GM12878 (cell line): ENCODE data around the gene SRBD1. TPM values are rescaled to one million over a fixed set of nuclear protein-coding genes. Genes with fewer than 3 reads are reported as not detected.
A peak's percentile ranks its signal among the peaks of the same experiment; 100 is the strongest.

Experiments
- ATF3 ChIP-seq: IDR thresholded peaks from 2 replicates; pipeline ENCODE4 v1.6.1; 2011; ENCODE audit warnings: low read depth, mild to moderate bottlenecking, low read length, moderate library complexity, borderline replicate concordance; ENCODE audit errors: extremely low read depth
- ATF7 ChIP-seq: fragments of 450-650 bp; IDR thresholded peaks from 2 replicates; pipeline ENCODE4 v1.6.1; 2016; ENCODE audit warnings: low read depth, mild to moderate bottlenecking
- BCLAF1 ChIP-seq: fragments of 450-650 bp; IDR thresholded peaks from 2 replicates; pipeline ENCODE4 v1.6.1; 2017; ENCODE audit warnings: antibody characterized with exemption, mild to moderate bottlenecking, moderate library complexity
- CBX3 ChIP-seq: fragments of 200-600 bp; sonication (generic); IDR thresholded peaks from 2 replicates; pipeline ENCODE4 v1.6.1; 2016; ENCODE audit warnings: low read depth, borderline replicate concordance
- CUX1 ChIP-seq: IDR thresholded peaks from 2 replicates; pipeline ENCODE4 v1.6.1; 2012; ENCODE audit warnings: improper control_type of control experiment, low read depth, low read length; ENCODE audit not compliant: insufficient replicate concordance
- HDAC2 ChIP-seq: fragments of 200-600 bp; sonication (generic); IDR thresholded peaks from 2 replicates; pipeline ENCODE4 v1.6.1; 2017
- IKZF2 ChIP-seq, 2 experiments: fragments of 450-650 bp; IDR thresholded peaks; 2 replicates each; pipeline ENCODE4 v1.6.1; 2017; ENCODE audit warnings: mild to moderate bottlenecking in 2 of 2, moderate library complexity in 2 of 2
- KAT2A ChIP-seq: conservative IDR thresholded peaks from 2 replicates; pipeline ENCODE4 v1.6.1; 2011; ENCODE audit warnings: low read depth, low read length; ENCODE audit not compliant: control insufficient read depth
- MTA2 ChIP-seq: fragments of 450-650 bp; IDR thresholded peaks from 2 replicates; pipeline ENCODE4 v1.6.1; 2016; ENCODE audit warnings: low read depth, mild to moderate bottlenecking, moderate library complexity
- PML ChIP-seq: IDR thresholded peaks from 2 replicates; pipeline ENCODE4 v1.6.1; 2012; ENCODE audit warnings: low read length, inconsistent platforms
- POU2F2 ChIP-seq: IDR thresholded peaks from 3 replicates; pipeline ENCODE4 v1.6.1; 2011; ENCODE audit warnings: low read depth, mild to moderate bottlenecking, low read length, borderline replicate concordance
- SMAD5 ChIP-seq: IDR thresholded peaks from 2 replicates; pipeline ENCODE4 v1.6.1; 2016; ENCODE audit warnings: antibody characterized with exemption, low read depth
- SRF ChIP-seq, 2 experiments: IDR thresholded peaks; 2 replicates each; pipeline ENCODE4 v1.6.1; 2011; ENCODE audit warnings: low read depth in 2 of 2, low read length in 2 of 2, mild to moderate bottlenecking in 1 of 2, moderate library complexity in 1 of 2
- SUPT20H ChIP-seq: IDR thresholded peaks from 2 replicates; pipeline ENCODE4 v1.6.1; 2011; ENCODE audit warnings: low read depth, mild to moderate bottlenecking, low read length, moderate library complexity, borderline replicate concordance; ENCODE audit not compliant: control insufficient read depth
- TCF7 ChIP-seq: IDR thresholded peaks from 2 replicates; pipeline ENCODE4 v1.6.1; 2014; ENCODE audit warnings: antibody characterized with exemption, borderline replicate concordance
- ZBTB33 ChIP-seq: fragments of 450-650 bp; IDR thresholded peaks from 2 replicates; pipeline ENCODE4 v1.6.1; 2017; ENCODE audit warnings: mild to moderate bottlenecking
- ZSCAN29 ChIP-seq: fragments of 450-650 bp; IDR thresholded peaks from 2 replicates; pipeline ENCODE4 v1.6.1; 2017; ENCODE audit warnings: mild to moderate bottlenecking, moderate library complexity
- polyA plus RNA-seq, 11 experiments: library from polyadenylated mRNA; depleted of rRNA in 4 of 11; unstranded in 6 of 11; stranded (reverse) in 5 of 11; fragments of >200 nt; fragmentation: Nextera tagmentation in 4 of 11; fragmentation: Illumina TruSeq in 1 of 11; extraction: Ambion mirVana in 4 of 11; extraction: Trizol in 1 of 11; gene quantifications; 1 replicate in 1 of 11; 2 replicates in 10 of 11; pipeline versions ENCODE4 v1.2.1 to v1.2.3, GENCODE V29; 2011 to 2016; ENCODE audit warnings: inconsistent platforms in 2 of 11, missing spikeins in 2 of 11, low read depth in 1 of 11
- total RNA-seq, 4 experiments: library from RNA; depleted of rRNA in 3 of 4; stranded (reverse); fragments of >200 nt in 3 of 4; fragmentation: Illumina TruSeq in 1 of 4; extraction: Trizol in 1 of 4; gene quantifications; 2 replicates each; pipeline versions ENCODE4 v1.2.1 to v1.2.3, GENCODE V29; 2013 to 2021

SRBD1 gene
- total and polyA plus RNA-seq, 10 of the 15 experiments (the other 5 are each of a cell fraction or from before 2014, with no cell fraction given), result 9.7 to 33.1 (median 20.1) TPM

GRCh38 chr2:45611020-45611859 lies at the start of gene SRBD1 (continued):
- no peak for TF ChIP-seq CUX1
- TF ChIP-seq HDAC2, result no peak
- TF ChIP-seq IKZF2 (IDR thresholded peaks at IDR 0.05), result peak; percentile 33 to 40
- TF ChIP-seq ATF7, result no peak
- TF ChIP-seq KAT2A, result no peak
- 0 out of 4 replicates have a peak, but pooled peaks of 1 of the 2 experiments have one; percentile 55 for TF ChIP-seq SRF (IDR thresholded peaks at IDR 0.05; ENCODE audit: low read depth in 2 of 2, low read length in 2 of 2)
- TF ChIP-seq BCLAF1, result no peak
- no peak for TF ChIP-seq ZSCAN29
- 0 out of 2 replicates have a peak, but pooled peaks have one; percentile 32 for TF ChIP-seq SMAD5
- TF ChIP-seq ZBTB33, result no peak
- TF ChIP-seq ATF3, result peak; percentile 2; the same call in 1 of the 2 replicates
- TF ChIP-seq POU2F2, result 0 out of 3 replicates have a peak, but pooled peaks have one; percentile 40
- no peak for TF ChIP-seq SUPT20H
- no peak for TF ChIP-seq CBX3
- TF ChIP-seq TCF7, result no peak
- TF ChIP-seq PML, result peak; percentile 46; the same call in 1 of the 2 replicates
- 0 out of 2 replicates have a peak, but pooled peaks have one; percentile 20 for TF ChIP-seq MTA2
